HL-60 (cell line): Measurements from ENCODE around the gene USP13.

Experiments
- TF ChIP-seq, protein P1 (sequence below): IDR thresholded peaks from one replicate; pipeline ENCODE4 v1.5.1; 2011; ENCODE audit warnings: low read length, control low read depth, inconsistent platforms; ENCODE audit not compliant: insufficient read depth
- TF ChIP-seq, protein P2 (sequence below): IDR thresholded peaks from 2 replicates; pipeline ENCODE4 v1.6.1; 2012; ENCODE audit warnings: low read depth; ENCODE audit not compliant: insufficient replicate concordance

DNA sequence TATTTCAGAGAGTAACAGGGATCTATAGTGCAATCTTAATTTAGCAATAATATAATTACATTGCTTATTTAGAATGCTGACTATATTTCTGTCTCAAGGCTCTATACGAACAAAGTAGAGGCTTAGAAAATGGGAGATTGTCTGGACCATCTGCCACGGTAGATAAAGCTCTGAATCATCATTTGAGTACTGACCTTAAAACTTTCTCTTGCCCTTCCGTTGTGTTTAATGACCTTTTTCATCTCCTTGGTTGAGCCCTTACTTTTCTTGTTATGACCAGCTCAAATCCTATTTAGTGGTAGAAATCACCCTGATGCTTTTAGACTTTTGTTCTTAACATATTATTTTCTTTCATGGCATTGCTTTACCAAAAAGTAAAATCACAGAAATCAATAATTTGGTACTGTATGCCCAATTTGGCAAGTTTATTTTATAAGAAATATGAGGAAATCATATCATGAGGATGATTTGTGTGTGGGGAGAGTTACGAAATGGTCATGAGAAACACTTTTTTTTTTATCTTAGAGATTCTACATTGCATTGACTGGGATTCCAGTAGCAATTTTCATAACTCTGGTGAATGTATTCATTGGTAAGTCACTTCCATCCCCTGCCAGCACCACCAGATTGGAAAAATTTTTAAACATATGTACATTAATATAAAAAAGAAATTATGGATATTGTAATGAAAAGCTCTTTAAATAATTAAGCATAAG is 37.2 kb upstream of the USP13 start:
- TF ChIP-seq, protein P1, sequence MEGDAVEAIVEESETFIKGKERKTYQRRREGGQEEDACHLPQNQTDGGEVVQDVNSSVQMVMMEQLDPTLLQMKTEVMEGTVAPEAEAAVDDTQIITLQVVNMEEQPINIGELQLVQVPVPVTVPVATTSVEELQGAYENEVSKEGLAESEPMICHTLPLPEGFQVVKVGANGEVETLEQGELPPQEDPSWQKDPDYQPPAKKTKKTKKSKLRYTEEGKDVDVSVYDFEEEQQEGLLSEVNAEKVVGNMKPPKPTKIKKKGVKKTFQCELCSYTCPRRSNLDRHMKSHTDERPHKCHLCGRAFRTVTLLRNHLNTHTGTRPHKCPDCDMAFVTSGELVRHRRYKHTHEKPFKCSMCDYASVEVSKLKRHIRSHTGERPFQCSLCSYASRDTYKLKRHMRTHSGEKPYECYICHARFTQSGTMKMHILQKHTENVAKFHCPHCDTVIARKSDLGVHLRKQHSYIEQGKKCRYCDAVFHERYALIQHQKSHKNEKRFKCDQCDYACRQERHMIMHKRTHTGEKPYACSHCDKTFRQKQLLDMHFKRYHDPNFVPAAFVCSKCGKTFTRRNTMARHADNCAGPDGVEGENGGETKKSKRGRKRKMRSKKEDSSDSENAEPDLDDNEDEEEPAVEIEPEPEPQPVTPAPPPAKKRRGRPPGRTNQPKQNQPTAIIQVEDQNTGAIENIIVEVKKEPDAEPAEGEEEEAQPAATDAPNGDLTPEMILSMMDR: no peak
- TF ChIP-seq, protein P2, sequence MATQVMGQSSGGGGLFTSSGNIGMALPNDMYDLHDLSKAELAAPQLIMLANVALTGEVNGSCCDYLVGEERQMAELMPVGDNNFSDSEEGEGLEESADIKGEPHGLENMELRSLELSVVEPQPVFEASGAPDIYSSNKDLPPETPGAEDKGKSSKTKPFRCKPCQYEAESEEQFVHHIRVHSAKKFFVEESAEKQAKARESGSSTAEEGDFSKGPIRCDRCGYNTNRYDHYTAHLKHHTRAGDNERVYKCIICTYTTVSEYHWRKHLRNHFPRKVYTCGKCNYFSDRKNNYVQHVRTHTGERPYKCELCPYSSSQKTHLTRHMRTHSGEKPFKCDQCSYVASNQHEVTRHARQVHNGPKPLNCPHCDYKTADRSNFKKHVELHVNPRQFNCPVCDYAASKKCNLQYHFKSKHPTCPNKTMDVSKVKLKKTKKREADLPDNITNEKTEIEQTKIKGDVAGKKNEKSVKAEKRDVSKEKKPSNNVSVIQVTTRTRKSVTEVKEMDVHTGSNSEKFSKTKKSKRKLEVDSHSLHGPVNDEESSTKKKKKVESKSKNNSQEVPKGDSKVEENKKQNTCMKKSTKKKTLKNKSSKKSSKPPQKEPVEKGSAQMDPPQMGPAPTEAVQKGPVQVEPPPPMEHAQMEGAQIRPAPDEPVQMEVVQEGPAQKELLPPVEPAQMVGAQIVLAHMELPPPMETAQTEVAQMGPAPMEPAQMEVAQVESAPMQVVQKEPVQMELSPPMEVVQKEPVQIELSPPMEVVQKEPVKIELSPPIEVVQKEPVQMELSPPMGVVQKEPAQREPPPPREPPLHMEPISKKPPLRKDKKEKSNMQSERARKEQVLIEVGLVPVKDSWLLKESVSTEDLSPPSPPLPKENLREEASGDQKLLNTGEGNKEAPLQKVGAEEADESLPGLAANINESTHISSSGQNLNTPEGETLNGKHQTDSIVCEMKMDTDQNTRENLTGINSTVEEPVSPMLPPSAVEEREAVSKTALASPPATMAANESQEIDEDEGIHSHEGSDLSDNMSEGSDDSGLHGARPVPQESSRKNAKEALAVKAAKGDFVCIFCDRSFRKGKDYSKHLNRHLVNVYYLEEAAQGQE: no peak
